NK-92 (cell line): ENCODE measurements around the gene DIP2B.
"Not testable (repeated sequence)": the region's sequence is repeated elsewhere in the genome, so short reads cannot be mapped to it uniquely, and the experiment has no call there.

ENCODE experiments used
- DNase-seq: peaks from one replicate; lab custom pipeline; 2025; ENCODE audit not compliant: unreplicated experiment; lab: John Stamatoyannopoulos, UW

The DIP2B gene

DNA sequence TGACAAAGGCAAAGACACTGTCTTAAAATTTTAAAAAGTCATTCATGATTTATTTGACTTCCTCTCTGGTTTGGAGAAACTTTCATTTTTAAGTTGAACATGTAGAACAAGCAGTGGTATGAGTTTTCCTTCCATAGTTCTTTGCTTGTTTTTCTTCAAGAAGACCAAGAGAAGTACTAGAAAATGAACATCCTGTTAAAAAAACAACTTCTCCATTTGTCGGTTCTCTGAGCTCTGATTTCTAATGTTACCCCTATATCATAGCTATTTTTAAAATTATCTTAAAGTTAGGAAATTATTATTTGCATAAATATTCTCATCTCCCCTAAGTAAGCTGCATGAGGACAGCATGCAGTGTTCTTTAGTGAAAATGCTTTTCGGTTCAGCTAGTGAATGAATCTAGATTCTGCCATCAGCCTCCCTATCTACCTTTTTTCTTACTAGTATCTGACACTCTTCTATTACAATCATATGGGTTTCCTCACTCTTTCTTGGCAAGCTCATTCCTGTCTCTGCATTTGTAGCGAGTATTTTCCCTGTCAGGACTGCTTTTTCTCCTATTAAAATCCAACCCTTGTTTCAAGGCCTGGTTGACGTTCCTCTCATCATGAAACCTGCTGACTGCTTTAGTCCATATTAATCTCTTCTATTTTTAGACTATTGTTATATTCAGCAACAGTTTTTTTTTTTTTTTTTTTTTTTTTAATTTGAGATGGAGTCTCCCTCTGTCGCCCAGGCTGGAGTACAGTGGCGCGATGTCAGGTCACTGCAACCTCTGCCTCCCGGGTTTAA, 15.8 kb downstream of the DIP2B start:
- DNase-seq, result no peak

- not testable (repeated sequence) for DNase-seq
These were observed 17.0 kb downstream of the DIP2B start for GRCh38 chr12:50521781-50522180.

DNA sequence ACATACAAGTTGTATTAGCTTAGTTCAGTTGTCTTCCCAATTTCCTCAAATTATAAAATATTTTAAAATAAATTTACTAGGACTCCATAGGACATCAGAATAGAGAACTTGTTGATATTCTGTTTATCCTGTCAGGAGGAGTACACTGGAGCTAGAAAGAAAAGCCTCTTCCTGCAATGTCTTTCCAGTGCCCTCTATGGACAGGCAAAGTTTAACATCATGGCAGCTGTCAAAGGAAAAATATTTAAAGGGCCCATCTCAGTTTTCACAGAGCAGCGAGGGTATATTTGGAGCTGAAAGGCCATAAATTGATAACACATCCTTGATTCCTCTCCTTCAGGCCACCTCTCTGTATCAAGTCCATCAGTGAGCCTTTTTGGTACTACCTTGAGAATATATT, 19.0 kb downstream of the DIP2B start:
- DNase-seq, result no peak

DNA sequence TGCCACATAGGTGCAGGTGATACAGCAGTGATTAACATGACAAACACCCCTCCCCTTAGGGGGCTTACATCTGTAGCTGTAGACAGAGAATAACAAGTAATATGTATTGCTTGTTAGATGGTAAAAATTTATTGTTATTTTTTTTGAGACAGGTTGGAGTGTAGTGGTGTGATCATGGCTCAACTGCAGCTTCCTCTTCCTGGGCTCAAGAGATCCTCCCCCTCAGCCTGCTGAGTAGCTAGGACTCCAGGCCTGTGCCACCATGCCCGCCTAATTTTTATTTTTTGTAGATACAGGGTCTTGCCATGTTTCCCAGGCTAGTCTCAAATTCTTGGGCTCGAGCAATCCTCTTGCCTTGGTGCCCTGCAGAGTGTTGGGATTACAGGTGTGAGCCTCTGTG, 19.8 kb downstream of the DIP2B start:
- DNase-seq, result no peak

GRCh38 chr12:50525422-50525821, 20.6 kb downstream of the DIP2B start:
- no peak for DNase-seq

DNA sequence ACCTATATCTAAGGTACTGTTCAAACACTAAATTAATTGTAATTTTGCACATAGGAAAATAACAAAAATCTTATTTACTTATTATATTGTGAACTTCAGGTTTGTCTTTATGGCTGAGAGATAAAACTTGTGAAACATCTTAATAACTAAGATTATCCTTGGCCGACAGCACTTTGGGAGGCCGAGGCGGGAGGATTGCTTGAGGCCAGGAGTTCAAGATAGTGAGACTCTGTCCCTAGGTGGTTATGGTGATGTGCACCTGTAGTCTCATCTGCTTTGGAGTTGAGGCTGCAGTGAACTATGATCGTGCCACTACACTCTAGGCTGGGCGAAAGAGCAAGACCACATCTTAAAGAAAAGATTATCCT, 22.6 kb downstream of the DIP2B start:
- no peak for DNase-seq

- DNase-seq, result no peak
These were observed 24.0 kb downstream of the DIP2B start for GRCh38 chr12:50528800-50529199.

- DNase-seq, result no peak
These were observed 24.6 kb downstream of the DIP2B start for GRCh38 chr12:50529345-50529744.

GRCh38 chr12:50530532-50530931, 25.7 kb downstream of the DIP2B start:
- no peak for DNase-seq

DNA sequence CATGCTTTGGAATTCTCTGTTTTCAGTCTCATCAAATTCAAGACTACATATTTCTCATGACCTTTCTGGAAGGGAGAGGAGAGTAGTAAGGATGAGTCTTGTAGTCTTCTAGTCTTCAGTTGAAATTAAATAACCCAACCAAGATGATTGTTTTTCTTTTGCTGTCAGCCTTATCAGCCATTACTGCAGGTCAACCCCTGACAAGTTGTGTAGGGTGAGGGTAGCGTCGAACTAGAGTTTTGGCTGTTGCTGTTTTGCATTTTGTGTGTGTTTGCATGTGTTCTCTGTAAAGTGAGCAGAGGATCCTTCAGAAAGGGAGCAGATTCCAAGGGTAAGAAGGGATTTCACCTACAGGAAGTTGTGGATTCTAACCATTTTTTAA, 28.4 kb downstream of the DIP2B start:
- DNase-seq, result no peak

- no peak for DNase-seq
These were observed 29.2 kb downstream of the DIP2B start for GRCh38 chr12:50533971-50534370.

- DNase-seq, result no peak
These were observed 32.2 kb downstream of the DIP2B start for GRCh38 chr12:50536831-50537537.

- DNase-seq, result no peak
These were observed 32.7 kb downstream of the DIP2B start for GRCh38 chr12:50537538-50537919.

DNA sequence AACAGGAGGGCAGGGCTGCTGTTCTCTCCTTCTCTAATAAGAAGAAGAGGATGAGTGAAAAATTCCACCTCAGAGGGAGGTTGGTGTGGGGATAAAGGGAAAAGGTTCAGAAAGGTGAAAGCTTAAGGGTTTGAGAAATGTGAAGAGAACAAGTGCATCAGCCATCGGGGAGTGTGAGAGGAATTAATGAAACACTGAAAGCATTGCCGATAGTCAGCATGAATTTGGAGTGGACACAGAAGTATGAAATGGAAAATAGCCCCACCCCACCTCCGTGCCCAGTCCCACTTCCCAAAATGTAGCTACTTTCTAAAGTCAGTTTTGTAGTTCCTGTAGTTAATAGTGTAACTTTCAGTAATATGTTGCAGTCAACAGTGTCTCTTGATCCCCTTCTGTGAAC, 33.4 kb downstream of the DIP2B start:
- no peak for DNase-seq

DNA sequence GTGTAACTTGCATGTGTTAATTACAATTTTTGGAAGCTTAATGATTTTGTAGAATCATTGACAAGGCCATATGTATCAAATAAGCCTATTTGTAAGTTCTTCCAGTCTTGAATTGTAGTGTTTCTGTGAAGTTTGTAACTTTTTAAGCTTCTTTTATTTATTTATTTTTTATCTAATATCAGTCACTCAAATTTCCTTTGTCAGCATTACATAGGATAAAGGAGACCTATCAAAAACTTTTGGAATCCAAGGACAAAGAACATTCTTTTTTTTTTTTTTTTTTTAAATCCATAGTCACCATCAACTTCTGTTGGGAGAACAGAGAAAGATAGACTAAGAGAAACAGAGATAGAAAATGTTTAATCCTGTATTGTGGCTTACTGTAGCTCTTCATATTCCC, 36.4 kb downstream of the DIP2B start:
- DNase-seq, result no peak

- no peak for DNase-seq
These were observed 37.7 kb downstream of the DIP2B start for GRCh38 chr12:50542448-50542847.

GRCh38 chr12:50543188-50543587, 38.4 kb downstream of the DIP2B start:
- not testable (repeated sequence) for DNase-seq

DNA sequence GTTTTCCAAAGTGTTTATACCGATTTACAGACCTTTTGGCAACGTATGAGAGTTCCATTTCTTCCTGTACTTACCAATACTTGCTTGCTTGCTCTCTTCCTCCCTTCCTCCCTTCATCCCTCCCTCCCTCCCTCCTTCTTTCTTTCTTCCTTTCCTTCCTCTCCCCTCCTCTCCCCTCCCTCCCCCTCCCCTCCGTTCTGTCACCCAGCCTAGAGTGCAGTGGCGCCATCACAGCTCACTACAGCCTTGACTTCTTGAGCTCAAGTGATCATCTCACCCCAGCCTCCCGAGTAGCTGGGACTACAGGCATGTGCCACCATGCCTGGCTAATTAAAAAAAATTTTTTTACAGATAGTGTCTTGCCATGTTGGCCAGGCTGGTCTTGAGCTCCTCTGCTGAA, 40.4 kb downstream of the DIP2B start:
- no peak for DNase-seq

- DNase-seq, result no peak
These were observed 41.0 kb downstream of the DIP2B start for GRCh38 chr12:50545786-50546185.

- no peak for DNase-seq
These were observed 41.9 kb downstream of the DIP2B start for GRCh38 chr12:50546441-50547318.

- DNase-seq, result no peak
These were observed 43.0 kb downstream of the DIP2B start for GRCh38 chr12:50547742-50548141.

DNA sequence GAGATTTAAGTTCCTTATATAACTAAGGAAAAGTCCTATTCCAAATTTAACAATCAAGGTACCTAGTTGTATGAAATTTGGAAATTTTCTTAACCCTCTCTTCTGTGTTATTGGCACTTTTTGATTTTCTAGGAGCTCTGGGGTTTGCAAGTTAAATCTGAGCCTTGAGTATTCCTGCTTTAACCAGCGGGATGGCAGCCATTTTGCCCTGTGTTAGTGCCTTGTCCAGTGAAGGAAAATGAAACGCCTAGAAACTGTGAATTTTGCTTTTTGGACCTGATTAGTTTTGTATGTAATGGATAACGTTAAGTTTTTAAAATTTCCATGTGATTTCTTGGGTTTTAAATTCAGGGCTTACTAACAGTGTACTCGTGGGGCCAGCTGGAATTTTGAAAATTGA, 45.1 kb downstream of the DIP2B start:
- no peak for DNase-seq
